Endothelial cell of umbilical vein (primary cell): ENCODE results near the gene ORAI3. TPM values are rescaled to one million over a fixed set of nuclear protein-coding genes. Genes with fewer than 3 reads are reported as not detected.

Experiments used
- BruUV-seq: library from RNA; stranded (reverse); fragments of 400-500 nt; replicated peaks from 2 replicates; lab custom pipeline; 2021; lab: Mats Ljungman, UMichigan
- CTCF ChIA-PET: fragments of 300-600, 350-600 bp; sonication (Branson Sonifier 250); formaldehyde crosslinking; loops from one replicate; lab custom pipeline; 2021; ENCODE audit warnings: antibody characterized with exemption, inconsistent platforms; lab: Charles Lee
- POLR2A ChIA-PET: fragments of 300-600, 350-600 bp; sonication (Branson Sonifier 250); formaldehyde crosslinking; loops from one replicate; lab custom pipeline; 2021; ENCODE audit warnings: antibody characterized with exemption, inconsistent platforms; lab: Charles Lee
- DNase-seq: peaks from one replicate; pipeline ENCODE4 v3.0.0-alpha.2; 2011; ENCODE audit warnings: low read depth, low spot score
- FAIRE-seq: peaks from 2 replicates; lab custom pipeline; 2011; peaks lifted over from hg19 to GRCh38; lab: Jason Lieb, UNC
- H2AFZ ChIP-seq: 2 replicates; pipeline ENCODE4 v1.6.0; 2012; ENCODE audit warnings: low read depth, low read length, control low read depth, inconsistent platforms
- H3K27ac ChIP-seq: 2 replicates; pipeline ENCODE4 v1.5.1; 2011; ENCODE audit warnings: low read depth, mild to moderate bottlenecking, control low read depth, low read length, moderate library complexity; ENCODE audit not compliant: insufficient read depth
- H3K27me3 ChIP-seq, 2 experiments: 2 replicates each; pipeline versions ENCODE4 v1.6.0 to v1.6.1; 2011; ENCODE audit warnings: low read length in 2 of 2, mixed read lengths in 1 of 2; ENCODE audit not compliant: control insufficient read depth in 2 of 2, insufficient read depth in 2 of 2
- H3K36me3 ChIP-seq, 2 experiments: 2 replicates in 1 of 2; 3 replicates in 1 of 2; pipeline ENCODE4 v1.5.1; 2011; ENCODE audit warnings: low read length in 2 of 2, mild to moderate bottlenecking in 1 of 2, moderate library complexity in 1 of 2; ENCODE audit not compliant: control insufficient read depth in 2 of 2, insufficient read depth in 2 of 2; ENCODE audit errors: extremely low read depth in 1 of 2
- H3K4me1 ChIP-seq: 3 replicates; pipeline ENCODE4 v1.5.1; 2011; ENCODE audit warnings: mild to moderate bottlenecking, low read length; ENCODE audit not compliant: control insufficient read depth, insufficient read depth; ENCODE audit errors: extremely low read depth
- H3K4me2 ChIP-seq: 2 replicates; pipeline ENCODE4 v1.6.1; 2011; ENCODE audit warnings: low read length, control low read depth, mixed read lengths; ENCODE audit not compliant: insufficient read depth
- H3K4me3 ChIP-seq, 3 experiments: fragments of 200-600 bp in 1 of 3; sonication (generic), shearing (Covaris generic) in 1 of 3; replicated peaks in 1 of 3; 2 replicates each; pipeline ENCODE4 v1.5.1; 2011 to 2016; ENCODE audit warnings: control low read depth in 3 of 3, low read length in 3 of 3, mild to moderate bottlenecking in 2 of 3, inconsistent platforms in 1 of 3, low read depth in 1 of 3, moderate library complexity in 1 of 3; ENCODE audit not compliant: insufficient read depth in 1 of 3
- H3K79me2 ChIP-seq: 2 replicates; pipeline ENCODE4 v1.6.0; 2012; ENCODE audit warnings: low read length, inconsistent platforms; ENCODE audit not compliant: control insufficient read depth, insufficient read depth
- H3K9ac ChIP-seq: replicated peaks from 2 replicates; pipeline ENCODE3; 2011; ENCODE audit warnings: low read length, control low read depth; ENCODE audit not compliant: insufficient read depth; ENCODE audit errors: extremely low read depth
- H3K9me1 ChIP-seq: replicated peaks from 3 replicates; pipeline ENCODE4 v1.6.0; 2011; ENCODE audit warnings: mild to moderate bottlenecking, low read length; ENCODE audit not compliant: control insufficient read depth, insufficient read depth; ENCODE audit errors: extremely low read depth
- H3K9me3 ChIP-seq: replicated peaks from 2 replicates; pipeline ENCODE4 v1.5.1; 2012; ENCODE audit warnings: low read length, inconsistent platforms; ENCODE audit not compliant: control insufficient read depth, insufficient read depth
- H4K20me1 ChIP-seq: replicated peaks from 2 replicates; pipeline ENCODE3; 2011; ENCODE audit warnings: mild to moderate bottlenecking, low read length; ENCODE audit not compliant: control insufficient read depth, insufficient read depth; ENCODE audit errors: extremely low read depth
- EZH2 ChIP-seq: IDR thresholded peaks from 2 replicates; pipeline ENCODE4 v1.6.1; 2012; ENCODE audit warnings: borderline replicate concordance, low read depth, mild to moderate bottlenecking, moderate library complexity, low read length, inconsistent platforms; ENCODE audit not compliant: severe bottlenecking
- FOS ChIP-seq: IDR thresholded peaks from 2 replicates; pipeline ENCODE4 v1.6.1; 2011; ENCODE audit warnings: mild to moderate bottlenecking, low read length, moderate library complexity, borderline replicate concordance; ENCODE audit not compliant: insufficient read depth
- GATA2 ChIP-seq: IDR thresholded peaks from 2 replicates; pipeline ENCODE4 v1.7.0; 2011; ENCODE audit warnings: low read depth, mild to moderate bottlenecking, moderate library complexity, mixed read lengths, low read length; ENCODE audit not compliant: insufficient read length, insufficient read depth
- JUN ChIP-seq: IDR thresholded peaks from 2 replicates; pipeline ENCODE4 v1.6.1; 2011; ENCODE audit warnings: borderline replicate concordance, low read depth; ENCODE audit not compliant: insufficient read length, insufficient read depth
- MYC ChIP-seq: IDR thresholded peaks from one replicate; pipeline ENCODE4 v1.6.1; 2011; ENCODE audit warnings: mild to moderate bottlenecking, low read depth, low read length
- POLR2A ChIP-seq: IDR thresholded peaks from 2 replicates; pipeline ENCODE4 v1.6.1; 2012; ENCODE audit warnings: low read depth, mild to moderate bottlenecking, control low read depth, low read length
- POLR2AphosphoS5 ChIP-seq: IDR thresholded peaks from 2 replicates; pipeline ENCODE4 v1.6.1; 2012; ENCODE audit warnings: low read depth, mild to moderate bottlenecking, control low read depth, low read length, moderate library complexity; ENCODE audit not compliant: insufficient read depth
- dilution Hi-C: fragments of 300-500 bp; cut with MboI; formaldehyde crosslinking; loops from one replicate; pipeline ENCODE4 v1.15.0; 2019; ENCODE audit warnings: low sequenced_read_pairs; ENCODE audit not compliant: extremely low pct_ligation_motif_present
- intact Hi-C: fragments of 100-400 bp; cut with micrococcal nuclease; formaldehyde crosslinking; loops from one replicate; pipeline ENCODE4 v1.10.0; 2022
- polyA plus RNA-seq, 4 experiments: library from polyadenylated mRNA; depleted of rRNA in 3 of 4; stranded (reverse) in 3 of 4; unstranded in 1 of 4; fragments of >200 nt; gene quantifications; 2 replicates each; pipeline versions ENCODE4 v1.2.1 to v1.2.3, GENCODE V29; 2011 to 2012; ENCODE audit warnings: missing spikeins in 1 of 4
- total RNA-seq: library from RNA; stranded (reverse); gene quantifications from 2 replicates; pipeline ENCODE4 v1.2.3, GENCODE V29; 2021
- TF ChIP-seq, protein P1 (sequence below): IDR thresholded peaks from 2 replicates; pipeline ENCODE4 v1.6.1; 2011; ENCODE audit not compliant: insufficient read depth, insufficient read length
- TF ChIP-seq, protein P2 (sequence below), 2 donors: IDR thresholded peaks; 1 replicate in 1 of 2; 2 replicates in 1 of 2; pipeline ENCODE4 v1.5.1; 2011; ENCODE audit warnings: low read length in 2 of 2, mild to moderate bottlenecking in 2 of 2, moderate library complexity in 2 of 2, control low read depth in 1 of 2, inconsistent platforms in 1 of 2, low read depth in 1 of 2; ENCODE audit not compliant: insufficient read depth in 1 of 2; ENCODE audit errors: extremely low read depth in 1 of 2

Gene ORAI3
- total and polyA plus RNA-seq, 2 donors (not counting 3 experiments of a cell fraction or from before 2014, with no cell fraction given) = 17.6 to 25.4 TPM

DNA sequence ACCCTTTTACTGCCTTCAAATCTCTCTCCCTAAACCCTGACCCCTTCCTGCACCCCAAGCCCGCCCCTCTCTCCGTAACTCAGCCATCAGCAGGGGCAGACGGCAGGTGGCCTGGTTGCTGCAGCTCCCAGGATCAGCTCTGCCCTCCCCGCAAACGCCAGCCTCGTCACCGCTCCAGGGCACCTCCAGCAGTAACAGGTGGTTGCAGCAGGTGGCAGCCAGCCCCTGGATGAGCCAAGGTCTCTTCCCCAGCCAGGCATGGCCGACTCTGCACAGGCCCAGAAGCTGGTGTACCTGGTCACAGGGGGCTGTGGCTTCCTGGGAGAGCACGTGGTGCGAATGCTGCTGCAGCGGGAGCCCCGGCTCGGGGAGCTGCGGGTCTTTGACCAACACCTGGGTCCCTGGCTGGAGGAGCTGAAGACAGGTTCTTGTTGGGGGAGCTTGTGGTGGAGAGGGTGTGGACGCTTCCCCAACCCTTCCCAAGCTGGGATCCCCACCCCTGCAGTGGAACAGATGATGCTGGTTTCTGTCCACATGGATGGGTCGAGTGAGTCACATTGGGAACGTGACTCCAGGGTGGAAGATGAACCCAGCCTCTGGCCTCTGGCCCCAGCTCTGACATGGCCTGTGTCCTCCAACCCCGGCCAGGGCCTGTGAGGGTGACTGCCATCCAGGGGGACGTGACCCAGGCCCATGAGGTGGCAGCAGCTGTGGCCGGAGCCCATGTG is 36.7 kb downstream of the ORAI3 start:
- no peaks in the 10 kb centered on the region for H4K20me1 ChIP-seq
- no peaks in the 10 kb centered on the region for H3K9me3 ChIP-seq
- dilution Hi-C loops (no loop called here), intact Hi-C loops (loop anchor here (1.0 to 10.0 kb wide), 7 partner anchors 89 to 883 kb away; partner anchors contain the start of genes ZNF646 and ZNF668)
- H3K36me3 ChIP-seq = peaks cover 4 to 9% of the 10 kb centered on the region in 2 experiments
- no TSS peak for BruUV-seq
- TF ChIP-seq POLR2A = no peak
- TF ChIP-seq, protein P1, sequence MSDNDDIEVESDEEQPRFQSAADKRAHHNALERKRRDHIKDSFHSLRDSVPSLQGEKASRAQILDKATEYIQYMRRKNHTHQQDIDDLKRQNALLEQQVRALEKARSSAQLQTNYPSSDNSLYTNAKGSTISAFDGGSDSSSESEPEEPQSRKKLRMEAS = no peak
- no peak for TF ChIP-seq EZH2
- TF ChIP-seq GATA2 = no peak
- TF ChIP-seq POLR2AphosphoS5 = no peak
- TF ChIP-seq, protein P2, sequence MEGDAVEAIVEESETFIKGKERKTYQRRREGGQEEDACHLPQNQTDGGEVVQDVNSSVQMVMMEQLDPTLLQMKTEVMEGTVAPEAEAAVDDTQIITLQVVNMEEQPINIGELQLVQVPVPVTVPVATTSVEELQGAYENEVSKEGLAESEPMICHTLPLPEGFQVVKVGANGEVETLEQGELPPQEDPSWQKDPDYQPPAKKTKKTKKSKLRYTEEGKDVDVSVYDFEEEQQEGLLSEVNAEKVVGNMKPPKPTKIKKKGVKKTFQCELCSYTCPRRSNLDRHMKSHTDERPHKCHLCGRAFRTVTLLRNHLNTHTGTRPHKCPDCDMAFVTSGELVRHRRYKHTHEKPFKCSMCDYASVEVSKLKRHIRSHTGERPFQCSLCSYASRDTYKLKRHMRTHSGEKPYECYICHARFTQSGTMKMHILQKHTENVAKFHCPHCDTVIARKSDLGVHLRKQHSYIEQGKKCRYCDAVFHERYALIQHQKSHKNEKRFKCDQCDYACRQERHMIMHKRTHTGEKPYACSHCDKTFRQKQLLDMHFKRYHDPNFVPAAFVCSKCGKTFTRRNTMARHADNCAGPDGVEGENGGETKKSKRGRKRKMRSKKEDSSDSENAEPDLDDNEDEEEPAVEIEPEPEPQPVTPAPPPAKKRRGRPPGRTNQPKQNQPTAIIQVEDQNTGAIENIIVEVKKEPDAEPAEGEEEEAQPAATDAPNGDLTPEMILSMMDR (IDR thresholded peaks at IDR 0.05; ENCODE audit: extremely low read depth in 1 of 2, insufficient read depth in 1 of 2, low read depth in 1 of 2, low read length in 2 of 2) = no peak
- TF ChIP-seq JUN = no peak
- no peak for TF ChIP-seq FOS
- no peak for TF ChIP-seq MYC
- no peak overlapping the region for H3K27ac ChIP-seq
- H3K4me2 ChIP-seq = no peak overlapping the region
- peak overlapping the region; percentile 43 for H2AFZ ChIP-seq
- H3K27me3 ChIP-seq = no peaks in the 10 kb centered on the region
- DNase-seq (no peak), FAIRE-seq (no peak)
- no peaks in the 10 kb centered on the region for H3K9me1 ChIP-seq
- ChIA-PET CTCF (interaction anchor here (0.8 to 5.0 kb wide), 27 partner anchors 9 to 883 kb away, joined by 3 to 66 read pairs (median 5); partner anchors contain the start of genes KAT8, STX4, VKORC1 and ZNF646), POLR2A (interaction anchor here (1.2 kb wide), 1 partner anchor 194 kb away, joined by 4 read pairs; the partner anchor contains the start of gene FUS)
- H3K9ac ChIP-seq = no peak overlapping the region
- H3K79me2 ChIP-seq = no peaks in the 10 kb centered on the region
- peak overlapping the region in 1 of 3 experiments; percentile 19 for H3K4me3 ChIP-seq
- no peaks in the 10 kb centered on the region for H3K4me1 ChIP-seq
